Measurements from ENCODE around the gene NDUFS2.

The NDUFS2 gene

DNA sequence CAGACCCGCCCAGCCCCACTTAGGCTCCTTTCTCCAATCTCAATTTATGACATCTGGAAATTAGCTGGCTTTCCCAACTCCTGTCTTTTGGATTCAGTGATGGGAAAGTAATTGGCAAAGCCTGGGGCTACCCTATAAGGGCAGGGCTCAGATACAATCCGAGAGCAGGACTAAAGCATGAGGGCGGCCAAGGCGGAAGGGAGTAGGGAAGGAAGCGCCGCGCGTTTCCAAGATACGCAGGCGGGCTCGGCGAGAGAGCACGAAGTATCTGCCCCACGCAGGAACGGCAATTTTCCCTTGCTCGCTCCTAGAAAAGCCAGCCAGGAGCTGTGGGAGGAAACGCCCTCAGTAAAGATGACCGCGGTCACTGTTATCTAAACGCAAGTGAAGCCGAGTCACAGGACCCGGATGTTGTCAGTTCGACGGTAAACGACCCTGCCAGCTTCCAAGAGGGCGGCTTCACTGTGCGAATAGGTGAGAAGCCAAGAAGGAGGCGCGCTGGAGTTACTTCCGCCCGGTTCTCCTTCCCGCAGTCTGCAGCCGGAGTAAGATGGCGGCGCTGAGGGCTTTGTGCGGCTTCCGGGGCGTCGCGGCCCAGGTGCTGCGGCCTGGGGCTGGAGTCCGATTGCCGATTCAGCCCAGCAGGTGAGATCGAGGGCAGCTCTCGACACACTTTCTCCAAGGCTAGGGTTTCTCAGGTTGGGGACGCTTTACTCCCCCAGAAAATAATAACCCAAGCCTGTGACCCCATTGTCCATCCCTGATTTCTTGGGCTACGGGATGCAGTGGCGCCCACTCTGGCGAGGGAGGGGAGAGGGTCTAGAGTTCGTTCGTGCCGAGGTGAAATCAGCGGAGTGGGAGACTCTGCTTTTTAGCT is at the start of gene NDUFS2:
NDUFS2 (plus strand) TSS at position 532 of the 877 bp plus-strand sequence; CDS start at position 551, 19 bp downstream.
- DNase-seq (ENCODE audit: low read depth in 3 of 3), result peak; percentile 75 to 93 (median 89)

DNA sequence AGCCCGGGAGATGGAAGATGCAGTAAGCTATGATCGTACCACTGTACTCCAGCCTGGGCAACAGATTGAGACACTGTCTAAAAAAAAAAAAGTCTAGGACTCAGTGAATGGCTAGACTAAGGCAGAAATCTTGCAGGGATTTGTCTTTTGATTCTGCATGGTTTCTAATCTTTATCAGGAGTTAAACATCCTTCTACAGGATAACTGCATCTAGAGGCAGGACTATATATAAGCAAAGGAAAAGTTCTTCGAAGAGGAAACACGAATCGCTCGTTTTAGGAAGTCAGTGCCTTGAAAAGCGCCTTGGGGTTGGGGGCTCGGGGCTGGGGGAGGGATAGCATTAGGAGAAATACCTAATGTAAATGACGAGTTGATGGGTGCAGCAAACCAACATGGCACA is 49.0 kb upstream of the NDUFS2 start:
- DNase-seq (ENCODE audit: low read depth in 3 of 3), result no peak

DNA sequence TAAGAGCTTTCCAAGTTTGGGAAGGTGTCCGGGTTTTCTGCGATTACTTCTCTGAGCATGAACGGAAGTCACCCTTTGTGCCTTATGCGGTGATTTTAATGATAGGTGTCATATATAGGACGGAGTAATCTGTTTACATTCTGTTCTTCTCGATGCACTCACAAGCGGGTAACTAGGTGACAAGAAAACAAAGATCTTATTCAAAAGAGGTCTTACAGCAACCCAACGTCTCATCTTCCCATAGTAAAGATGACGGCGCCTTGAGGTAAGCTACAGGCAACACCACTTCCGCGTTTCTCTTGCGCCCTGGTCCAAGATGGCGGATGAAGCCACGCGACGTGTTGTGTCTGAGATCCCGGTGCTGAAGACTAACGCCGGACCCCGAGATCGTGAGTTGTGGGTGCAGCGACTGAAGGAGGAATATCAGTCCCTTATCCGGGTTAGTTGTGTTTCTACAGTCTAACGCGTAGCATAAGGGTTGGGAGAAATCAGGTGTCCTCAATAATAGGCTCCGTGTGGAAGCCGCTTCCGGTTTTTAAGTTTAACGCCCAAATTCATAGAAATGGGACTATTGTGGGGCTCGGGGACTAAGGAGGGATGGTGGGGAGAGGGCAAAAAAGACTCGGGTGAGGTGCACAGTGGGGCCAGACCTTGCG is 48.4 kb upstream of the NDUFS2 start, which contains the start of gene UFC1:
UFC1 (plus strand) TSS at position 297 of the 656 bp plus-strand sequence; CDS start at position 317, 20 bp downstream.
- DNase-seq (ENCODE audit: low read depth in 3 of 3), result peak; percentile 59 to 66 (median 61)

DNA sequence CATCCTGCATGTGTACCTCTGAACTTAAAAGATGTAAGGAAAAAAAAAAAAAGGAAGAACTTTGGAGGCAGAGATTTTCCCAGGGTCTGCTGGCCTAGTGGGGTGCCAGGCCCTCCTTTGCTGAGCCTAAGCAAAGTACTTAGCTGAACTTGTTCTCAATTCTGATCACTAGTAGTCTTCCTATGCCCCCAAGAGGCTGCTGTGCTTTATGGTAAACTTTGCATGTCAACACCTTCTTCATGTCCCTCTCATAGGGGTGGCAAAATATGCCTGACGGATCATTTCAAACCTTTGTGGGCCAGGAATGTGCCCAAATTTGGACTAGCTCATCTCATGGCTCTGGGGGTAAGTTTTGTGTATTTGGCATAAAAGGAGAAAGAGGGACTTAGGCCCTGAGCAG is 44.3 kb upstream of the NDUFS2 start:
- no peak for DNase-seq (ENCODE audit: low read depth in 3 of 3)

DNA sequence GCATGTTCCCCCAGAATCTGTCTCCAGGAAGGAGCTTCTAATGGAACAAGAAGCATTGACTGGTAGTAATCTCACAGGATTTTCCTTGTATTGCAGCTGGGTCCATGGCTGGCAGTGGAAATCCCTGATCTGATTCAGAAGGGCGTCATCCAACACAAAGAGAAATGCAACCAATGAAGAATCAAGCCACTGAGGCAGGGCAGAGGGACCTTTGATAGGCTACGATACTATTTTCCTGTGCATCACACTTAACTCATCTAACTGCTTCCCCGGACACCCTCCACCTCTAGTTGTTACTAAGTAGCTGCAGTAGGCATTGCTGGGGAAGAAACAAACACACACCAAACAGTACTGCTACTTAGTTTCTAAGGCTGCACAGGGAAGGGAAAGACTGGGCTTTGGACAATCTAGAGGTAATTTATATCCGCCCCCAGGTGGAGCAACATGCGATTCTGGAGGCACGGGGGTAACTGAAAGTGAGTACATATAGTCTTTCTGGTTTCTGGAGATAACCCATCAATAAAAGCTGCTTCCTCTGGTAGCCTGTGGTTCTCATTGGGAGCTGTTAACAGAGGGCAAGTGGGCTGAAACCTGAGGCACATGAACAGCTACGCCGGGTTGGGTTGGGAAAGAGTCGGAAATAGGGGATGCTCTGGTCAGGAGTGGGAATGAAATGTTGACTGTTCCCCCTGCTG is 43.7 kb upstream of the NDUFS2 start:
- no peak for DNase-seq (ENCODE audit: low read depth in 3 of 3)

DNA sequence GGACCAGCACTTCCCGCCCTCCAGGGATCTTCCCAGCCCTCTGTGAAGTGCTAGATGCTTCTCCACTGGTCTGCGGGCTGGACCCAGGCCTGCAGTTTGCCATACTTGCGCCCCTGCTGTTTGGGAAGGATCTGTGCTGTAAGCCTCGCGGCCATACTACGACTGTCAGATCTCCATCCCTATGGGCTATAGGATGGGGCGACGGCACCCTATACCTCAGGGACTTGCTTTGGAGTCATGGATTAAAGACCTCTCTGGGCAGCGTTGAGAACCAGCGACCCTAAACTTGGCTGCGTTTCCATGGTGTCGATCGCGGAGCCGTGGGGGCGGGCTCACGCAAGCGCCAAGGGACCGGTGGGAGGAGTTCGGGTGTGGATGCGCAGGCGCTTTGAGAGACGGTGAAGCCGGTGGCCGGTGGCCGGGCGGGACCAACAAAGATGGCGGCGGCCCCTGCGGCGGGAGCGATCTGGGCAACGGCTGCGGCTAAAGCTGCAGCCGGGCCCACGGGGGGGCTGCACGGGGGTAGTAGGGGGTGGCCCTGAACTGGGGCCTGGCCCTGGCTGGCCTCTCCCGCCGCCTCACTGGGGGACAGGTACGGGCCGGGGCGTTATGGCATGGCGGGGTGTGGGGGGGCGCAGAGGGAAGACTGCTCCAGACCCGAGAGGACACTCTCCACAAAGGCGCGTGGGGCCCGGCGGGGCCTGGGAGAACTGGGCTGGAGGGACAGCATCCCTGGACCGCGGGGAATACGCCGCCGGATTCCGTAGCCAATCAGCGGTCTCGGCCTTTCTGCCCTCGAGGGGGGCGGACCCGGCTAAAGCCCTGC is 42.9 kb upstream of the NDUFS2 start, which contains the start of gene USP21:
USP21 (plus strand) TSS at position 414 of the 826 bp plus-strand sequence. CDS start 1,141 bp downstream, outside the sequence.
- DNase-seq (ENCODE audit: low read depth in 3 of 3), result peak; percentile 85 to 87 (median 87)

DNA sequence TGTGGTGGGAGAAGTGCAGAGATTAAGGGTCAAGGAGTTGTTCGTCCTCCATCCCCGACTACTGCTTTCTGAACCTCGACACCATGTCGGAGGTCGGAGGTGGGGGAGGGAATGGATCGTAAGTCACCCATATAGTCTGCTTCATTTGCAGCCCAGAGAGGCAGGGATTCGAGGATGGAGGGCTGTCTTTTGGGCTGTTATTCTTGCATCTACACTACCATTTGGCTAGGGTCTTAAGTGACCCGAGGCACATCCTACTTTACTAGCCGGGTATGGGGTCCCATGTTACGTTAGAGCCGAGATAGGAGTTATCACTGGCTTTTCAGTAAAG is 42.3 kb upstream of the NDUFS2 start:
- DNase-seq (ENCODE audit: low read depth in 3 of 3), result no peak

DNA sequence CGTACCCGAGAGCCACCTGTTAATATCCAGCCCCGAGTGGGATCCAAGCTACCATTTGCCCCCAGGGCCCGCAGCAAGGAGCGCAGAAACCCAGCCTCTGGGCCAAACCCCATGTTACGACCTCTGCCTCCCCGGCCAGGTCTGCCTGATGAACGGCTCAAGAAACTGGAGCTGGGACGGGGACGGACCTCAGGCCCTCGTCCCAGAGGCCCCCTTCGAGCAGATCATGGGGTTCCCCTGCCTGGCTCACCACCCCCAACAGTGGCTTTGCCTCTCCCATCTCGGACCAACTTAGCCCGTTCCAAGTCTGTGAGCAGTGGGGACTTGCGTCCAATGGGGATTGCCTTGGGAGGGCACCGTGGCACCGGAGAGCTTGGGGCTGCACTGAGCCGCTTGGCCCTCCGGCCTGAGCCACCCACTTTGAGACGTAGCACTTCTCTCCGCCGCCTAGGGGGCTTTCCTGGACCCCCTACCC is 41.5 kb upstream of the NDUFS2 start:
- no peak for DNase-seq (ENCODE audit: low read depth in 3 of 3)

DNA sequence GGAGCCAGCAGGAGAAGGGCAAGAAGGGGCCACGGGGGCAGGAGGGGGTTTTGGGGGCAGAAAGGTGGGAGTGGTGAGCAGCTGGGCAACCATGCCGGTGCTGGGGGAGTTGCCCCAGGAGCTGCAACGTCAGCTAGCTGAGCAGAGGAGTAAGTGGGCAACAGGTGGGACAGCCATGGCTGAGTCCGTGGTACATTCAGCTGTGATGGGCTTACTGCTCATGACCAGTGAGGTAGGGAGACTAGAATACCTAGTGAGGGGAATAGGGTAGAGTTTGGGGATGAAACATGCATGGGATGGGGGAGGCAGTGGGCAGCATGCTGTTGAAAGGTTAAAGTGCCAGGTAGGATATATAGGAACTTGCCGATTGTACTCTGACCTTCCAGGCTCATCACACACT is 40.5 kb upstream of the NDUFS2 start:
- DNase-seq (ENCODE audit: low read depth in 3 of 3), result no peak

DNA sequence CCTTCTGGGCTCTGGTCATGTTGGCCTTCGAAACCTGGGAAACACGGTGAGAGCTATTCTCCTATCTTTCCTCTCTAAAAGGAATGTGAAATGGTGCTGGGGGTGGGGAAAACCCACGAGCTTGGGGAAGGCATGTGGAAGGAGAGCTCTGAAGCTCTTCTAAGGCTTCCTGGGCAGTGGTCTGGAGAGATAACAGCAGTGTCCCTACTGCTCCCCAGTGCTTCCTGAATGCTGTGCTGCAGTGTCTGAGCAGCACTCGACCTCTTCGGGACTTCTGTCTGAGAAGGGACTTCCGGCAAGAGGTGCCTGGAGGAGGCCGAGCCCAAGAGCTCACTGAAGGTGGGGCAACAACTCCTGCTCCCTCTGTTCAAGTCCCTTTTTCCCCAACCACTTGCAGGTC is 40.1 kb upstream of the NDUFS2 start:
- DNase-seq (ENCODE audit: low read depth in 3 of 3), result no peak

DNA sequence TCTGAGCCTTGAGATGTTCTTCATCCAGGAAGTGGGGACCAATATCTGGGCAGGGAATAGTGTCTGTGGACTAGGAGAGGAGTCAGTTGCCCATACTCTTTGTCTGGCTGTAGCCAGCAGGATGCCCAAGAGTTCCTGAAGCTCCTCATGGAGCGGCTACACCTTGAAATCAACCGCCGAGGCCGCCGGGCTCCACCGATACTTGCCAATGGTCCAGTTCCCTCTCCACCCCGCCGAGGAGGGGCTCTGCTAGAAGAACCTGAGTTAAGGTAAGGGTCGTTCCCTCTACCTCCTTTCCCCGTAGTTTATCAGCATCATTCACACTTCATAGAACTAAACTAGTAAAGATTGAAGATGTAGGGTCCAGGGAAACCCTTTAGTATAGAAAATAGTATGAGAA is 39.4 kb upstream of the NDUFS2 start:
- no peak for DNase-seq (ENCODE audit: low read depth in 3 of 3)

DNA sequence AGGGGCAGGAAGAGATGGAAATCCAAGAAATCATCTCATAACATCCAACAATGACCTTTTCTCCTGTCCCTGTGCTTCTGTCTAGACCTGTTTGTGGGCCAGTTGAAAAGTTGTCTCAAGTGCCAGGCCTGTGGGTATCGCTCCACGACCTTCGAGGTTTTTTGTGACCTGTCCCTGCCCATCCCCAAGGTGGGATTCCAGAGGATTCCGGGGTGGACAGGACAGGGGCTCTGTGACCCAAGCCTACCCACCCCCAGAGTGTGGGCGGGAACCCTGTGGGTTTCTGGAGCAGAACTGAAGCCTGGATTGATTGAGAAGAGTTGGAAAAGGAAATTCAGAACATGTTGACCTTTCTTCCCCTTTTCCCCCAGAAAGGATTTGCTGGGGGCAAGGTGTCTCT is 38.4 kb upstream of the NDUFS2 start:
- DNase-seq (ENCODE audit: low read depth in 3 of 3), result no peak

DNA sequence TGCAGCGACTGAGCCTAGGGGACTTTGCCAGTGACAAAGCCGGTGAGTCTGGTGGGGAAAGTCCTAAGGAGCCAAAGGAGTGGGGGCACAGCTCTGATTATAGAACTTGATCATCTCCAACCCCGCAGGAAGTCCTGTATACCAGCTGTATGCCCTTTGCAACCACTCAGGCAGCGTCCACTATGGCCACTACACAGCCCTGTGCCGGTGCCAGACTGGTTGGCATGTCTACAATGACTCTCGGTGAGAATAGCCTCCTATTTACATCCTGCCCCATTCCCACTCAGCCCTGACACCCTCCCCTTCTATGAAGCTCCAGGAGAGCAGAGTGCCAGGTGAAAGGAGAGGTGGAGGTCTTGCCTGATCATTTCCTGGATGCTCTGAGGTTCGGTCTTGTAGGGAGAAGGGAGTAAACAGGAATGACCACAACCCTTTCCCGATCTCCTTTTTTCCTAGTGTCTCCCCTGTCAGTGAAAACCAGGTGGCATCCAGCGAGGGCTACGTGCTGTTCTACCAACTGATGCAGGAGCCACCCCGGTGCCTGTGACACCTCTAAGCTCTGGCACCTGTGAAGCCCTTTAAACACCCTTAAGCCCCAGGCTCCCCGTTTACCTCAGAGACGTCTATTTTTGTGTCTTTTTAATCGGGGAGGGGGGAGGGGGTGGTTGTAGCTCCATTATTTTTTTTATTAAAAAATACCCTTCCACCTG is 37.1 kb upstream of the NDUFS2 start:
- DNase-seq (ENCODE audit: low read depth in 3 of 3), result no peak

DNA sequence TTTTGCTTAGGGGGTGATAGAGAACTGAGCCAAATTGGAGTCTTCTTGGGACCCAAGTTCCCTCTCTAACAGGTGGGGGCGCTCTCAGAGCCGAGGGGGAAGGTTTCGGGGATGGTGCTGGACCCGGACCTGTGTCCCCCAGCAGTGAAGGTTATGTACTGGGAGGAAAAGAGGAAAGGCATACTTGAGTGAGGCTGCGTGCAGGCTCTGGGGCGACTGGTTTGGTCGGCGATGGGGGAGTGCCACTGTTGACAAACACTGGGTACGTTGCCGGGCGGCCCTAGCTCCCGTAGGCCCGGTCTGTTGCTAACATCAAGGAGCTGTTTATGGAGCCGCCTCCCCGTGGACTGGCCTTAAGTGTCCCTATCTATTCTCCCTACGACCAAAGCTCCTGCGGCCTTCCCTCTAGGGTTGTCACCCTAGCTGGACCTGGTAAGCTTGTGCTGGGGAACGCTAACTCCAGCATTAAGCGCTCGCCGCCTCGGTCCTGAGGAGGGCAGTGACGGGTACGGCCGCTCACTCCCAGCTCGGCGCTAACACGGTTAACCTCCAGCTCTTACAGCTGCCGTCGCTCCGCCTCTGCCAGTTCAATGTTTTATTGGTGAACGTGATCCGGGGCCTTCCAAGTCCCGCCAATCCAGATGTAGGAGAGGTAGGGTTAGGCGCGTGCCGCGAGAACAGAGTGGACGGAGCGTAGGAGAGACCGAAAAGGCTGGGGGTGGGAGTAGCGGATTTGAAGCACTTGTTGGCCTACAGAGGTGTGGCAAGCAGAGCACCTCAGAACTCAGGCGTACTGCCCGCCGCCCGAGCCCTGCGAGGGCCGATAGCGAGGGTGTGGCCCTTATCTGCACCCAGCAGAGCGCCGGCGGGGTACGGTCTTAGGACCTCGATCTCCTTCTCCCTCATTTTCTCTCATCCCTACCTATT is 36.2 kb upstream of the NDUFS2 start, which contains the start of gene PPOX:
PPOX (plus strand) TSS at position 685 of the 927 bp plus-strand sequence. CDS start 422 bp downstream, outside the sequence.
- peak; percentile 65 to 82 (median 77) for DNase-seq (ENCODE audit: low read depth in 3 of 3)

DNA sequence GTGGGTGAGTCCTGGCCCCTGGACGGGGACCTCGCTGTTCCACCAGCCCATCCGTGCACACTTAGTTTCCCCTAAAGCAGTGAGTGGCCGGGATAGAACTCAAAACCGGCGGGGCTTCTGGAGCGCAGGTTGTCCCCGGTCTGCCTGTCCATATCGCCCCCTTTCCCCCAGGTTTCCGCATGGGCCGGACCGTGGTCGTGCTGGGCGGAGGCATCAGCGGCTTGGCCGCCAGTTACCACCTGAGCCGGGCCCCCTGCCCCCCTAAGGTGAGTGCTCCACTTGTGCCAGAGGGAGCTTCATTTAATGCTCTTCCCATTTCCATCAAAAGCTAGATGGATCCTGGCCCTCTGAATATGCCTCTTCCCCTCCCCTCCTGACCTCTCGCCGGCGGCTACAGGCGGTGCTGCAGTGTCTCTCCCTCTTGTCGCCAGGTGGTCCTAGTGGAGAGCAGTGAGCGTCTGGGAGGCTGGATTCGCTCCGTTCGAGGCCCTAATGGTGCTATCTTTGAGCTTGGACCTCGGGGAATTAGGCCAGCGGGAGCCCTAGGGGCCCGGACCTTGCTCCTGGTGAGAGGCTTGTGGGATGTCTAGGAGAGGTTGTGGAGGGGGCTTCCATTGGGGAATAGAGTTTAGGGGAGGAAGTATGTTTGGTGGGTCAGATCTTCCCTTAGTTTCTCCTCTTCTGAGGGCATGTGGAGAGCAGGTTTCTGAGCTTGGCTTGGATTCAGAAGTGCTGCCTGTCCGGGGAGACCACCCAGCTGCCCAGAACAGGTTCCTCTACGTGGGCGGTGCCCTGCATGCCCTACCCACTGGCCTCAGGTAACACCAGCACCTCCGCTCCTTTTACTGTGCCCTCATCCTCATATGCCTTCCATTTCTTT is 35.3 kb upstream of the NDUFS2 start:
- no peak for DNase-seq (ENCODE audit: low read depth in 3 of 3)

DNA sequence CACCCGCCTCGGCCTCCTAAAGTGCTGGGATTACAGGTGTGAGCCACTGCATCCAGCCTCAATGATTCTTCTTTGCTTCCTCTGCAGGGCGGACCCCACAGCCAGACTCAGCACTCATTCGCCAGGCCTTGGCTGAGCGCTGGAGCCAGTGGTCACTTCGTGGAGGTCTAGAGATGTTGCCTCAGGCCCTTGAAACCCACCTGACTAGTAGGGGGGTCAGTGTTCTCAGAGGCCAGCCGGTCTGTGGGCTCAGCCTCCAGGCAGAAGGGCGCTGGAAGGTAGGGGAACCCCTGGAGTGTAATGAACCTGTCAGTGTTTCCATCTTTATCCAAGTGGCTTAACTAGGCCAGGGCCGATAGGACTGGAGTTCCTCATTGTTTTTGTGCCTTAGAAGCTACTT is 33.3 kb upstream of the NDUFS2 start:
- no peak for DNase-seq (ENCODE audit: low read depth in 3 of 3)

DNA sequence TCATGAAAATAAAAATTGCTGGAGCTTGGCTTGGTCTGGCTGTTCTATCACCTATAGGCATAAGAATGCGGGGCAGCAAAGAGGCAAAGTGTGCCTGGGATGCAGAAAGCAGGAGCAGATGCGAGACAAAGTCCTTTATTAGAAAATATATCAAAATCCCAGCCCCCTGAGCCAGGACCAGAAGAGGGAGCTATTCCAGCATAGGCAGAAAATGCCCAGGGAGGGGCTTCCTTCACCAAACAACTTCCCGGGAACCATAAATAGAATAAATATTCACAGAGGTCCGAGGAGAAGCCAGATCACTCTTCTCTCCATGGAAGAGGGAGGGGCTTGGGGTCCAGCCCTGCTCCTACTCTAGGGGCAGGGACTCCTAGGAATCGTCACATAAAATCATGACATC is 31.0 kb upstream of the NDUFS2 start:
- DNase-seq (ENCODE audit: low read depth in 3 of 3), result no peak

DNA sequence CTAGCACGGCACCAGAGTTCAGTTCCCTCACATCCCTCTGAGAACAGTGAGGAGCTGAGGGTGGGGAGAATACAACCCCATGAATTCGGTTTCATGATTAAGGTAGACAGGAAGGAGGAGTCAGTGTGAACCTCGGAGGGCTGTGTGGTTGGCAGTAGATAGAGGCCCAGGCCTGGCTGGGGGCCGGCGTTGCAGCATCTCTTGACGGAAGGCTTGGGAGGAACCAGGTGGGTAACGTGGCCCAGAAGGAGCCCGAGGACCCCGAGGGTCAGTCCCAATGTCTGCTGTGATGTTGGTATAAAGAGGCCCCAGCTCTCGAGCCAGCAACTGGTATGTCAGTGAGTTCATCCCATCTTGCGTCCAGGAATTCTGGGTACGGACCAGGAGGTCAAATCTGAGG is 30.5 kb upstream of the NDUFS2 start:
- no peak for DNase-seq (ENCODE audit: low read depth in 3 of 3)
